Measurements from ENCODE around the gene PALLD.

PALLD gene

GRCh38 chr4:168631241-168632162 lies 134.7 kb downstream of the PALLD start:
- DNase-seq (ENCODE audit: insufficient read length, low spot score) (no peak), FAIRE-seq (no peak)
- TF ChIP-seq SPI1 (IDR thresholded peaks at IDR 0.05; ENCODE audit: low read depth, low read length) (no peak), POLR2AphosphoS5 (IDR thresholded peaks at IDR 0.05; ENCODE audit: low read depth, low read length) (no peak), TAF1 (IDR thresholded peaks at IDR 0.05; ENCODE audit: low read depth, low read length) (no peak), POU2F2 (IDR thresholded peaks at IDR 0.05; ENCODE audit: low read depth, low read length) (no peak), POLR2A (IDR thresholded peaks at IDR 0.05; ENCODE audit: low read depth, low read length) (no peak), PAX5 (IDR thresholded peaks at IDR 0.05; ENCODE audit: insufficient read depth, low read length, severe bottlenecking) (no peak)

DNA sequence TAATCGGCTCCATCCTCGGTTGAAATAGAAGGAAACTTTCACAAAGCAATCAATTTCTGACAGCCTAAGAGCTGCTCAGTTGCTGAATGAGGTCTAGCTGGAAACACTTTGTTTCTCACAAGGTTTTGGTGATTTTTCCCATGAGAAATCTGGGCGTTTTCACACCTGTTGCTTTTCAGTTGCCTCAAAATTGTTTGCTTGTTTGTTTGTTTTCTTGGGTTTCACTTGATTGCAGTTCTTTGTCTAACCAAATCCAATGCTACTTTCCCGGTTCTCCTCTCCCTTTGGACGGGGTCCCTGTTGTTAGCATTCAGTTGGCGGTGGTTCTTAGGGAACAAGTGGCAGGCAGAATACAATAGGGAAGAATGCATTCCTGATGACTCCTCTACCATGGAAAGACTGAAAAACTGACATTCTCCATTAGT lies 135.5 kb downstream of the PALLD start:
- no peak for FAIRE-seq
- TF ChIP-seq TAF1 (IDR thresholded peaks at IDR 0.05; ENCODE audit: low read depth, low read length) (no peak), POU2F2 (IDR thresholded peaks at IDR 0.05; ENCODE audit: low read depth, low read length) (no peak), POLR2A (IDR thresholded peaks at IDR 0.05; ENCODE audit: low read depth, low read length) (no peak), POLR2AphosphoS5 (IDR thresholded peaks at IDR 0.05; ENCODE audit: low read depth, low read length) (no peak), SPI1 (IDR thresholded peaks at IDR 0.05; ENCODE audit: low read depth, low read length) (no peak), PAX5 (IDR thresholded peaks at IDR 0.05; ENCODE audit: insufficient read depth, low read length, severe bottlenecking) (no peak)
- no peak for DNase-seq (ENCODE audit: insufficient read length, low spot score)

DNA sequence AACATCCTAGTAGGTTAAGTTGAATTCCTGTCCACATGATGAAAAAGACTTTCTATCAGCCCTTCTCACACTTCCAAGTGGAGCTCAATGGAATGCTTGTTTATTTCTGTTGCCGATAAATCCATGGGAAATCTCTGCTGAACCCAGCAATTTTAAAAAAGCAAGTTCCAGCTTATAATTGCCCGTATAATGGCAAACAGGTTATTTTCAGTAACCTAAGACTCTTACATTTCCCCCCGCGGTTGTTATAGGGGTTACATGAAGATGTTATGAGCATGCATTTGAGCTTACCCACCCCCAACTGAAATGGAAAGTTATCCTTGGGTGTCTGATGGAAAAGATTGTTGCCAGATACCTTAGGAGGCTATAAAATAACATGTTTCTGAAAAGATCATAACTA lies 136.2 kb downstream of the PALLD start:
- TF ChIP-seq POLR2AphosphoS5 (IDR thresholded peaks at IDR 0.05; ENCODE audit: low read depth, low read length): no peak
- TF ChIP-seq POU2F2 (IDR thresholded peaks at IDR 0.05; ENCODE audit: low read depth, low read length): no peak
- no peak for TF ChIP-seq SPI1 (IDR thresholded peaks at IDR 0.05; ENCODE audit: low read depth, low read length)
- TF ChIP-seq PAX5 (IDR thresholded peaks at IDR 0.05; ENCODE audit: insufficient read depth, low read length, severe bottlenecking): no peak
- TF ChIP-seq TAF1 (IDR thresholded peaks at IDR 0.05; ENCODE audit: low read depth, low read length): no peak
- TF ChIP-seq POLR2A (IDR thresholded peaks at IDR 0.05; ENCODE audit: low read depth, low read length): no peak
- DNase-seq (ENCODE audit: insufficient read length, low spot score) (no peak), FAIRE-seq (no peak)

- FAIRE-seq: no peak
- TF ChIP-seq SPI1 (IDR thresholded peaks at IDR 0.05; ENCODE audit: low read depth, low read length) (no peak), POLR2A (IDR thresholded peaks at IDR 0.05; ENCODE audit: low read depth, low read length) (no peak), POU2F2 (IDR thresholded peaks at IDR 0.05; ENCODE audit: low read depth, low read length) (no peak), PAX5 (IDR thresholded peaks at IDR 0.05; ENCODE audit: insufficient read depth, low read length, severe bottlenecking) (no peak), TAF1 (IDR thresholded peaks at IDR 0.05; ENCODE audit: low read depth, low read length) (no peak), POLR2AphosphoS5 (IDR thresholded peaks at IDR 0.05; ENCODE audit: low read depth, low read length) (no peak)
- DNase-seq (ENCODE audit: insufficient read length, low spot score): no peak
These were observed 136.6 kb downstream of the PALLD start for GRCh38 chr4:168633496-168633895.

DNA sequence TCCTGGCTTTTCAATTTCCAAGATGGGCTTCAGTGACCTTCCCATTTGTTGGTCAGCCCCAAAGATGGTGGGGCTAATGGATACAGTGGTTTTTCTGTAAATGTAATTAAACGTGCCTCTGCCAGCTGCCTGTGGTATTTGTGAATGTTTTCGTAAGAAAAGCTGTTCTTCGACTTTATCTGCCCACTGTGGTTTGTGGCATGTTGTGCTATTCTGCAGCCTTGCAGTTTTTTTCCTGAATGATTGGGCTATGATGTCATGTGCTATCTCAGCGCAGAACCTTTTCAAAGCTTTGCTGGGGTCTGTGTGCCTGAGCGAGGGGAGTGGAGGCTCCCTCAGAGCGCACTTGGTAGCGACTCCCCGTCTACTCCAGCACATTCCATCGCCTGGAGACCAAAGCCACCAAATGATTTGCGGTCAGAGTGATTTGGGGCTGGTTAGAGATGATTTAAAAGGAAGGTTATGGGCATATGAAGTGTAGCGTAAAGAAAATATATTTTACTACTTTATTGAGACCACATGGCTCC lies 137.5 kb downstream of the PALLD start:
- DNase-seq (ENCODE audit: insufficient read length, low spot score): no peak
- FAIRE-seq: no peak

GRCh38 chr4:168636040-168636439 lies 139.2 kb downstream of the PALLD start:
- TF ChIP-seq POLR2AphosphoS5 (IDR thresholded peaks at IDR 0.05; ENCODE audit: low read depth, low read length) (no peak), PAX5 (IDR thresholded peaks at IDR 0.05; ENCODE audit: insufficient read depth, low read length, severe bottlenecking) (no peak), SPI1 (IDR thresholded peaks at IDR 0.05; ENCODE audit: low read depth, low read length) (no peak), POLR2A (IDR thresholded peaks at IDR 0.05; ENCODE audit: low read depth, low read length) (no peak), POU2F2 (IDR thresholded peaks at IDR 0.05; ENCODE audit: low read depth, low read length) (no peak), TAF1 (IDR thresholded peaks at IDR 0.05; ENCODE audit: low read depth, low read length) (no peak)
- FAIRE-seq: no peak
- DNase-seq (ENCODE audit: insufficient read length, low spot score): no peak

More for the DNA sequence above, 137.5 kb downstream of the PALLD start:
- no peak for TF ChIP-seq POU2F2 (IDR thresholded peaks at IDR 0.05; ENCODE audit: low read depth, low read length)
- TF ChIP-seq SPI1 (IDR thresholded peaks at IDR 0.05; ENCODE audit: low read depth, low read length): no peak
- no peak for TF ChIP-seq POLR2A (IDR thresholded peaks at IDR 0.05; ENCODE audit: low read depth, low read length)
- no peak for TF ChIP-seq POLR2AphosphoS5 (IDR thresholded peaks at IDR 0.05; ENCODE audit: low read depth, low read length)
- no peak for TF ChIP-seq TAF1 (IDR thresholded peaks at IDR 0.05; ENCODE audit: low read depth, low read length)
- no peak for TF ChIP-seq PAX5 (IDR thresholded peaks at IDR 0.05; ENCODE audit: insufficient read depth, low read length, severe bottlenecking)

- FAIRE-seq (no peak), DNase-seq (ENCODE audit: insufficient read length, low spot score) (no peak)
- TF ChIP-seq PAX5 (IDR thresholded peaks at IDR 0.05; ENCODE audit: insufficient read depth, low read length, severe bottlenecking) (no peak), POLR2AphosphoS5 (IDR thresholded peaks at IDR 0.05; ENCODE audit: low read depth, low read length) (no peak), TAF1 (IDR thresholded peaks at IDR 0.05; ENCODE audit: low read depth, low read length) (no peak), POLR2A (IDR thresholded peaks at IDR 0.05; ENCODE audit: low read depth, low read length) (no peak), SPI1 (IDR thresholded peaks at IDR 0.05; ENCODE audit: low read depth, low read length) (no peak), POU2F2 (IDR thresholded peaks at IDR 0.05; ENCODE audit: low read depth, low read length) (no peak)
These were observed 139.8 kb downstream of the PALLD start for GRCh38 chr4:168636506-168637196.

- FAIRE-seq (no peak), DNase-seq (ENCODE audit: insufficient read length, low spot score) (no peak)
- no peak for TF ChIP-seq POU2F2 (IDR thresholded peaks at IDR 0.05; ENCODE audit: low read depth, low read length)
- TF ChIP-seq TAF1 (IDR thresholded peaks at IDR 0.05; ENCODE audit: low read depth, low read length): no peak
- no peak for TF ChIP-seq SPI1 (IDR thresholded peaks at IDR 0.05; ENCODE audit: low read depth, low read length)
- TF ChIP-seq POLR2A (IDR thresholded peaks at IDR 0.05; ENCODE audit: low read depth, low read length): no peak
These were observed 141.3 kb downstream of the PALLD start for GRCh38 chr4:168637872-168638756.

All from GM12891 (cell line).